ENCODE results near the gene PRKACA. TPM values are rescaled to one million over a fixed set of nuclear protein-coding genes. Genes with fewer than 3 reads are reported as not detected.
"Not testable (repeated sequence)": the region's sequence is repeated elsewhere in the genome, so short reads cannot be mapped to it uniquely, and the experiment has no call there.

PRKACA gene
- total RNA-seq, 2 experiments from 2014 or later = 58.1 to 68.7 TPM

GRCh38 chr19:14146169-14146568 lies 28.6 kb upstream of the PRKACA start:
- ChIA-PET POLR2A (interaction anchor here (0.7 kb wide), 1 partner anchor 10 kb away, joined by 3 read pairs; the partner anchor contains the start of gene ASF1B), CTCF (interaction anchor here (0.7 to 1.9 kb wide), 4 partner anchors 9 to 209 kb away, joined by 3 to 17 read pairs (median 4); partner anchors contain the start of gene ASF1B)
- H3K36me3 Mint-ChIP-seq (ENCODE audit: low read depth); H3K27me3 Mint-ChIP-seq; H3K4me3 Mint-ChIP-seq; H3K9me3 Mint-ChIP-seq (ENCODE audit: low read depth); intact Hi-C loops (cut with DNase I, micrococcal nuclease); DNase-seq; ATAC-seq: not testable (repeated sequence)
- H3K27ac Mint-ChIP-seq = peak overlapping the region; percentile 17
- peaks cover 66% of the 10 kb centered on the region for H3K4me1 Mint-ChIP-seq

DNA sequence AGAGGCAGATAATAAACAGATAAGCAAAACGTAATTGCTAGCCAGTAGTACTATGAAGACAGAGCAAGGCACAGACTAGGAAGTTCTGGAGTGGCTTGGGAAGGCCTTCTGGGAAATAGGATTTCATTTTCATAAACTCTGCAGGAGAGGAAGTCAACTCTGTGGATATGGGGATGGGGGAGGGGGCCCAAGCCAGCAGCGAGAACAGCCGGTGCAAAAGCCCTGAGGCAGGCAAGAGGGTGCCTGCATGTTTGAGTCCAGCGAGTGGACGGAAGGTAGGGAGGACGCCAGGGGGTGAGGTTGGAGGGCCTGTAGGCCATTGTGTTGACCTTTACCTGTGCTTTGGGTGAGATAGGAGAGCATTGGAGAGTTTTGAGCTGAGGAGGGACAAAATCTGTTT lies 27.8 kb upstream of the PRKACA start:
- intact Hi-C loops (cut with DNase I, micrococcal nuclease) = no loop called here
- POLR2A ChIA-PET = no interaction called here

GRCh38 chr19:14142262-14143190 lies 25.0 kb upstream of the PRKACA start:
- no peaks in the 10 kb centered on the region for H3K27me3 Mint-ChIP-seq
- no peak for DNase-seq
- H3K4me1 Mint-ChIP-seq = peaks cover 57% of the 10 kb centered on the region
- no peak overlapping the region for H3K4me3 Mint-ChIP-seq
- H3K27ac Mint-ChIP-seq = no peak overlapping the region
- intact Hi-C loops (cut with DNase I, micrococcal nuclease) = no loop called here
- peaks cover 8% of the 10 kb centered on the region for H3K36me3 Mint-ChIP-seq (ENCODE audit: low read depth)
- CTCF ChIA-PET = interaction anchor here (1.1 kb wide), 1 partner anchor 93 kb away, joined by 3 read pairs; no protein-coding TSS in a partner anchor
- POLR2A ChIA-PET = no interaction called here
- ATAC-seq = no peak
- no peaks in the 10 kb centered on the region for H3K9me3 Mint-ChIP-seq (ENCODE audit: low read depth)

More for the DNA sequence above, 27.8 kb upstream of the PRKACA start:
- no peak for ATAC-seq
- no peak for DNase-seq
- peaks cover 69% of the 10 kb centered on the region for H3K4me1 Mint-ChIP-seq
- no peaks in the 10 kb centered on the region for H3K9me3 Mint-ChIP-seq (ENCODE audit: low read depth)
- H3K4me3 Mint-ChIP-seq = no peak overlapping the region
- no peak overlapping the region for H3K27ac Mint-ChIP-seq
- peaks cover 3% of the 10 kb centered on the region for H3K36me3 Mint-ChIP-seq (ENCODE audit: low read depth)
- CTCF ChIA-PET = interaction anchor here (0.7 to 1.9 kb wide), 4 partner anchors 9 to 282 kb away, joined by 3 to 17 read pairs (median 4); partner anchors contain the start of gene ASF1B
- no peaks in the 10 kb centered on the region for H3K27me3 Mint-ChIP-seq

GRCh38 chr19:14141041-14141440 lies 23.5 kb upstream of the PRKACA start:
- DNase-seq (peak; percentile 38), ATAC-seq (no peak)
- intact Hi-C loops (cut with DNase I, micrococcal nuclease) = no loop called here
- ChIA-PET CTCF (interaction anchor here (0.7 to 0.8 kb wide), 2 partner anchors 11 to 216 kb away, joined by 3 to 4 read pairs; no protein-coding TSS in a partner anchor), POLR2A (interaction anchor here (0.6 kb wide), 1 partner anchor 223 kb away, joined by 3 read pairs; no protein-coding TSS in a partner anchor)
- no peak overlapping the region for H3K27ac Mint-ChIP-seq
- peaks cover 48% of the 10 kb centered on the region for H3K4me1 Mint-ChIP-seq
- H3K4me3 Mint-ChIP-seq = no peak overlapping the region
- no peaks in the 10 kb centered on the region for H3K9me3 Mint-ChIP-seq (ENCODE audit: low read depth)
- H3K27me3 Mint-ChIP-seq = no peaks in the 10 kb centered on the region
- peaks cover 11% of the 10 kb centered on the region for H3K36me3 Mint-ChIP-seq (ENCODE audit: low read depth)

DNA sequence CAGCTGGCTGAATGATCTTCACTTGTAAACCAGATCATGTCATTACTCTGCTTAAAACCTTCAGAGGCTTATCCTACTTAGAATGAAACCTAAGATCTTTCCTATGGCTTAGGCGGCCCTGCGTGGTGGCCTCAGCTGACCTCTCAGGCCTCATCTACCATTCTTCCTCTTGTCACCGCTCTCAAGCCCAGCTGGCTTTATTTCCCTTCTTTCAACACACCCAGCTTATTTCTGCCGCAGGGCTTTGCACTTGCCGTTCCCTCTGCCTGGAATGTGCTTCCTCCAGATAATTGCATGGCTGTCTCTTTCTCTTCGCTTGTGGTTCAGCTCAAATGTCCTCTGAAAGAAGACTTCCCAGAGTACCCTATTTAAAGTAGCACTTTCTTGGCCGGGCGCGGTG lies 22.4 kb upstream of the PRKACA start:
- Mint-ChIP-seq H3K4me1 (peaks cover 46% of the 10 kb centered on the region), H3K9me3 (ENCODE audit: low read depth) (no peaks in the 10 kb centered on the region), H3K27me3 (no peaks in the 10 kb centered on the region), H3K36me3 (ENCODE audit: low read depth) (peaks cover 15% of the 10 kb centered on the region), H3K27ac (no peak overlapping the region), H3K4me3 (no peak overlapping the region)
- ATAC-seq = no peak
- intact Hi-C loops (cut with DNase I, micrococcal nuclease) = loop anchor here in 1 of 2 experiments (5.0 kb wide), 4 partner anchors 48 to 332 kb away; partner anchors contain the start of genes ADGRL1 and SAMD1
- ChIA-PET CTCF (interaction anchor here (1.0 to 4.8 kb wide), 3 partner anchors 8 to 209 kb away, joined by 3 to 21 read pairs (median 6); no protein-coding TSS in a partner anchor), POLR2A (no interaction called here)
- no peak for DNase-seq

GRCh38 chr19:14138576-14139265 lies 21.2 kb upstream of the PRKACA start:
- Mint-ChIP-seq H3K4me3 (peak overlapping the region; percentile 57), H3K36me3 (ENCODE audit: low read depth) (peaks cover 22% of the 10 kb centered on the region), H3K9me3 (ENCODE audit: low read depth) (no peaks in the 10 kb centered on the region), H3K27ac (peak overlapping the region; percentile 10), H3K27me3 (no peaks in the 10 kb centered on the region), H3K4me1 (peaks cover 51% of the 10 kb centered on the region)
- intact Hi-C loops (cut with DNase I, micrococcal nuclease) = loop anchor here in 1 of 2 experiments (5.0 kb wide), 4 partner anchors 46 to 334 kb away; partner anchors contain the start of genes ADGRL1 and SAMD1
- DNase-seq = no peak
- CTCF ChIA-PET = interaction anchor here (0.7 to 4.8 kb wide), 3 partner anchors 9 to 210 kb away, joined by 3 to 21 read pairs (median 6); no protein-coding TSS in a partner anchor
- ATAC-seq = no peak
- POLR2A ChIA-PET = no interaction called here

DNA sequence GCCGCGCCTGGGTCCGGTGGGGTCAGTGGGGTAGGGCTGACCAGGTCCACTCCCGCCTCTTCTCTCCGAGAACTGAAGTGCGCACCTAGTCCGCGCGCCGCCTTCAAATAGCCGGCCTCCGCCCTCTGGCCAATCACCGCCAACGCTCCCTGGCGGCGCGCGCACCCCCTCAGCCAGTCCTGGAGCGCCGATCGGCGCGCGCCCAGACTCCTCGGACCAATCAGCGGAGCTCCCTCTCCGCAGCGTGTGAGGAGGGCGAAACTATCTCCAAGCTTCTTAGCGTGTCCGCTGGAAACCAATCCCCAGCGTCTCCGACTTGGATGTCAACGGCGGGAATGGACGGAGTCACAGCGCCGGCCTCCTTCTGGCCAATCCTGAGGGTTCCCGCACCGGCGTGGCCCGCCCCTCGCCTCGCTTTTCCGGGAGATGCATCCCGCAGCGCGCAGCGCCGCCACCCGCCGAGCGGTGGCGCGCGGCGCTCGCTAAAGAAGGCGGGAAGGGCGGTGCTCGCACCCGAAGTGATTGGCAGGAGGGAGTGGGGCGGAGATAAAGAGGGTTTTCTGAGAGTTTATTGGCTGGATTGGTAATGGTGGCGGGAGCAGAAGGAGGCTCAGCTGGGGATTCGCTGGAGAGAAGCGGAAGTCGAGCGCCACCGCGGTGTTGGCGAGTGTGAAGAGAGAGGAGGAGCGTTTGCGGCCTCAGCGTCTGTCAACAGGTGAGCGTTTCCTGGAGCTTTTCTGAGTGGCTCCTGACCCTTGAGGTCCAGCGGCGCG lies 19.1 kb upstream of the PRKACA start, which contains the start of gene ASF1B:
Gene ASF1B, minus strand, starts transcription at position 81 of the 773 bp plus-strand sequence. CDS start 133 bp downstream, outside the sequence.
- ChIA-PET POLR2A (interaction anchor here (0.6 to 1.5 kb wide), 24 partner anchors 9 to 382 kb away, joined by 3 to 13 read pairs (median 4); partner anchors contain the start of genes DNAJB1 and PRKACA), CTCF (interaction anchor here (0.6 to 4.8 kb wide), 59 partner anchors 8 to 404 kb away, joined by 3 to 21 read pairs (median 4); partner anchors contain the start of genes IL27RA, MISP3, PRKACA and PTGER1)
- Mint-ChIP-seq H3K36me3 (ENCODE audit: low read depth) (peaks cover 28% of the 10 kb centered on the region), H3K27me3 (no peaks in the 10 kb centered on the region), H3K9me3 (ENCODE audit: low read depth) (no peaks in the 10 kb centered on the region), H3K27ac (peak within 1 kb of the TSS; percentile 93), H3K4me1 (peaks cover 43% of the 10 kb centered on the region), H3K4me3 (peak within 1 kb of the TSS; percentile 88)
- intact Hi-C loops (cut with DNase I, micrococcal nuclease) = loop anchor here (1.0 to 5.0 kb wide), 30 partner anchors 19 to 984 kb away; partner anchors contain the start of genes DDX39A (in 2 of the 2), PRKACA (in 2 of the 2), ADGRL1 (in 1 of the 2) and DCAF15 (in 1 of the 2)
- DNase-seq (peak; percentile 99), ATAC-seq (peak; percentile 88)

- H3K36me3 Mint-ChIP-seq (ENCODE audit: low read depth) = peaks cover 27% of the 10 kb centered on the region
- no peak for DNase-seq
- ChIA-PET CTCF (interaction anchor here (0.6 to 4.8 kb wide), 51 partner anchors 9 to 370 kb away, joined by 3 to 21 read pairs (median 4); partner anchors contain the start of genes IL27RA, MISP3 and PRKACA), POLR2A (interaction anchor here (0.6 to 1.5 kb wide), 18 partner anchors 10 to 382 kb away, joined by 3 to 13 read pairs (median 3); partner anchors contain the start of genes DNAJB1 and PRKACA)
- no peaks in the 10 kb centered on the region for H3K9me3 Mint-ChIP-seq (ENCODE audit: low read depth)
- H3K27me3 Mint-ChIP-seq = no peaks in the 10 kb centered on the region
- peak overlapping the region; percentile 70 for H3K27ac Mint-ChIP-seq
- intact Hi-C loops (cut with DNase I, micrococcal nuclease) = loop anchor here (1.0 to 5.0 kb wide), 21 partner anchors 19 to 983 kb away; partner anchors contain the start of genes PRKACA (in 2 of the 2), ADGRL1 (in 1 of the 2), DDX39A (in 1 of the 2) and DNAJB1 (in 1 of the 2)
- H3K4me3 Mint-ChIP-seq = peak overlapping the region; percentile 88
- ATAC-seq = no peak
- H3K4me1 Mint-ChIP-seq = peaks cover 40% of the 10 kb centered on the region
Observed at GRCh38 chr19:14135985-14136508, 18.5 kb upstream of the PRKACA start.

DNA sequence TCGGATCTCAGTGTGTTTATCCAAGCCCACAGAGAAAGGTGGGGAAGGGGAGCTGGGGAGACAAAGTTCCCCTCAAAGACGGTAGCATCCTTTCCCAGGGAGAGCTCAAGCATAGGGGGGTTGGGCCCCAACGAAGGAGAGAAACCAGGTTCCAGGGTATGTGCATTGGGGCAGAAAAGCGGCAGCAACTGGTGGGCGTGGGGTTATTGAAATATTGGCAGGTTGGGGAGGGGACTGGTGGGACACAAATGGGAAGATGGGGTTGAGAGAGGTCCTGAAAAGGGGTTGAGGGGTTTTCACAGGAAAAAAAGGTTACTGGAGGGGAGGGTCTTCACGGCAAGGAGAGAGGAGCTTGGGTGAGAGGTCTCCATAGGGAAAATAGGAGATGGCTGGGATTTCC lies 17.8 kb upstream of the PRKACA start:
- DNase-seq = no peak

More for the DNA sequence above, 17.8 kb upstream of the PRKACA start:
- H3K4me1 Mint-ChIP-seq = peaks cover 36% of the 10 kb centered on the region
- no peaks in the 10 kb centered on the region for H3K27me3 Mint-ChIP-seq
- peaks cover 25% of the 10 kb centered on the region for H3K36me3 Mint-ChIP-seq (ENCODE audit: low read depth)
- H3K27ac Mint-ChIP-seq = peak overlapping the region; percentile 70
- intact Hi-C loops (cut with DNase I, micrococcal nuclease) = loop anchor here in 1 of 2 experiments (5.0 kb wide), 4 partner anchors 43 to 337 kb away; partner anchors contain the start of genes ADGRL1 and SAMD1
- no peaks in the 10 kb centered on the region for H3K9me3 Mint-ChIP-seq (ENCODE audit: low read depth)
- peak overlapping the region; percentile 88 for H3K4me3 Mint-ChIP-seq
- ATAC-seq = no peak
- ChIA-PET CTCF (interaction anchor here (0.7 to 4.8 kb wide), 6 partner anchors 15 to 271 kb away, joined by 3 to 21 read pairs (median 4); no protein-coding TSS in a partner anchor), POLR2A (no interaction called here)

Data from activated CD4-positive, alpha-beta T cell treated with anti-CD3 and anti-CD28 coated beads for 36 hours (primary cell).